Panc1 (cell line): ENCODE results near the gene COLGALT1.

ENCODE experiments used
- CTCF ChIP-seq: fragments of 450-650 bp; IDR thresholded peaks from 2 replicates; pipeline ENCODE4 v1.5.1; 2017; ENCODE audit warnings: mild to moderate bottlenecking
- POLR2AphosphoS5 ChIP-seq: IDR thresholded peaks from 2 replicates; pipeline ENCODE4 v1.6.1; 2012; ENCODE audit warnings: mild to moderate bottlenecking, low read depth, low read length, moderate library complexity
- REST ChIP-seq, 2 experiments: IDR thresholded peaks; 2 replicates each; pipeline ENCODE4 v1.6.1; 2011 to 2012; ENCODE audit warnings: low read depth in 2 of 2, control low read depth in 1 of 2, low read length in 1 of 2, mild to moderate bottlenecking in 1 of 2, moderate library complexity in 1 of 2; ENCODE audit not compliant: insufficient read depth in 1 of 2
- SIN3A ChIP-seq: IDR thresholded peaks from 2 replicates; pipeline ENCODE4 v1.6.1; 2012; ENCODE audit warnings: low read depth, mild to moderate bottlenecking, low read length, moderate library complexity, borderline replicate concordance; ENCODE audit not compliant: insufficient read depth

- TF ChIP-seq SIN3A: no peak
- no peak for TF ChIP-seq CTCF
- no peak for TF ChIP-seq REST (IDR thresholded peaks at IDR 0.05; ENCODE audit: insufficient read depth in 1 of 2, low read depth in 2 of 2, low read length in 1 of 2)
- no peak for TF ChIP-seq POLR2AphosphoS5
Observed at GRCh38 chr19:17562561-17562960, 7.1 kb downstream of the COLGALT1 start.
